Mesodermal cell (in vitro differentiated cells): ENCODE measurements around the gene ZNF165.
"Not testable (repeated sequence)": the region's sequence is repeated elsewhere in the genome, so short reads cannot be mapped to it uniquely, and the experiment has no call there.

ENCODE experiments used
- H3K27ac ChIP-seq: 2 replicates; pipeline ENCODE4 v1.7.0; 2013; ENCODE audit warnings: mild to moderate bottlenecking, low read depth, low read length, moderate library complexity; ENCODE audit not compliant: severe bottlenecking
- H3K36me3 ChIP-seq: 2 replicates; pipeline ENCODE4 v1.7.1; 2013; ENCODE audit warnings: mild to moderate bottlenecking, low read length, moderate library complexity; ENCODE audit not compliant: control insufficient read depth, insufficient read depth
- H3K4me1 ChIP-seq: one replicate; pipeline ENCODE4 v1.7.1; 2013; ENCODE audit warnings: mild to moderate bottlenecking, low read length; ENCODE audit not compliant: insufficient read depth, control insufficient read depth, poor library complexity, severe bottlenecking
- H3K4me3 ChIP-seq: 2 replicates; pipeline ENCODE4 v1.7.0; 2013; ENCODE audit warnings: low read length, control low read depth, mild to moderate bottlenecking; ENCODE audit not compliant: insufficient read depth, poor library complexity, severe bottlenecking; ENCODE audit errors: extremely low read depth
- H3K9me3 ChIP-seq: 2 replicates; pipeline ENCODE4 v1.7.1; 2013; ENCODE audit warnings: mild to moderate bottlenecking, low read length, moderate library complexity; ENCODE audit not compliant: control insufficient read depth
- WGBS, 2 experiments: methylation state at CpG; one replicate each; pipeline ENCODE4 v1.1.5; 2013; ENCODE audit warnings: missing lambda C conversion rate in 2 of 2; ENCODE audit not compliant: insufficient coverage in 2 of 2; 5-methylcytosine and 5-hydroxymethylcytosine counted together

ZNF165 gene

DNA sequence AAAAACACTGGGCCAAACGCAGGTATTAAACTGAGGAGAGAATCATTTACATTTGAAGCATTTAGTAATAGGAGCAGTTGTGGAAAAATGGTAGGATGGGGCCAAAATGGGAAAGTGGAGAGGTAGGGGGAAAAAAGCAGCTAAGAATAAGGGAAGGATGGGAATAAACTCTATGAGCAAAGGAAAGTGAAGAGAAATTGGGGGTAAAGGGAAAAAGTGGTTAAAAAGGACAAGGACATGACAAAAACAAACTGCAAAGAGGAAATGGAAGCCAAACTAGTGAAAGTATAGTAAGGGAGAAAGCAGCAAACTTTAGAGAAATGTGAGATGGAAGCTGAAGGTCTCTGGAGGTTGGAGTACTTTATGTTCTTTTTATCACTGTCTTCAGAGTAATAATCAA, 37.8 kb downstream of the ZNF165 start:
- no peak overlapping the region for H3K4me3 ChIP-seq
- H3K36me3 ChIP-seq = peaks cover 53% of the 10 kb centered on the region
- no peak overlapping the region for H3K27ac ChIP-seq
- H3K9me3 ChIP-seq = no peaks in the 10 kb centered on the region
- H3K4me1 ChIP-seq = no peaks in the 10 kb centered on the region
- WGBS, 2 experiments = 100% methylated on average over 1 of the region's 1 CpG

DNA sequence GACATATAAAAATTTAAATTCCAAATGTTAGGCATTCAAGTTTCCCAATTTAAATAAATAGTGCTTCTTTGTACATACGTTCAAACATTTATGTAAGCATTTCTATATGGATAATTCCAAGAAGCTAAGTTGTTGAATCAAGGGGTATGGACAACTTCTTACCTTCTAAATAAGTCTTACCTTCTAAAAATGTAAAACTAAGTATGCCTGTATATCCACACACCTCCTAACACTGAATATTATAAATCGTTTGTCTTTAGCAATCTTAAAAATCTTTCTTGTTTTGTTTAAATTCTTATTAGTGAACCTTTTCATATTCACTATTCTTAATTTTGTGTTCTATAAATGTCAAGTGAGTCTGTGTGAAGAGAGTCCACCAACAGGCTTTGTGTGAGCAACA, 41.5 kb downstream of the ZNF165 start:
- no peaks in the 10 kb centered on the region for H3K9me3 ChIP-seq
- no peak overlapping the region for H3K27ac ChIP-seq
- WGBS, 2 experiments = no CpG with 5 or more reads among the region's 2 CpGs
- H3K4me1 ChIP-seq = no peaks in the 10 kb centered on the region
- peaks cover 37% of the 10 kb centered on the region for H3K36me3 ChIP-seq
- no peak overlapping the region for H3K4me3 ChIP-seq

GRCh38 chr6:28122283-28122682, 41.9 kb downstream of the ZNF165 start:
- H3K4me3 ChIP-seq, H3K27ac ChIP-seq, H3K4me1 ChIP-seq, H3K9me3 ChIP-seq: not testable (repeated sequence)
- H3K36me3 ChIP-seq = peaks cover 35% of the 10 kb centered on the region
- WGBS, 2 experiments = 81 to 89% methylated on average over 4 of the region's 5 CpGs

- Histone ChIP-seq H3K4me1 (no peaks in the 10 kb centered on the region), H3K36me3 (peaks cover 36% of the 10 kb centered on the region), H3K27ac (no peak within 1 kb of the TSS), H3K4me3 (peak within 1 kb of the TSS; percentile 45), H3K9me3 (no peaks in the 10 kb centered on the region)
- 31 to 40% methylated on average over 19 of the region's 28 CpGs for WGBS, 2 experiments
These were observed 44.1 kb downstream of the ZNF165 start, which contains the start of gene ZSCAN16 for GRCh38 chr6:28124350-28124970. TSS of gene ZSCAN16 (plus strand) at chr6:28124609. CDS start at chr6:28125444, 835 bp downstream.

DNA sequence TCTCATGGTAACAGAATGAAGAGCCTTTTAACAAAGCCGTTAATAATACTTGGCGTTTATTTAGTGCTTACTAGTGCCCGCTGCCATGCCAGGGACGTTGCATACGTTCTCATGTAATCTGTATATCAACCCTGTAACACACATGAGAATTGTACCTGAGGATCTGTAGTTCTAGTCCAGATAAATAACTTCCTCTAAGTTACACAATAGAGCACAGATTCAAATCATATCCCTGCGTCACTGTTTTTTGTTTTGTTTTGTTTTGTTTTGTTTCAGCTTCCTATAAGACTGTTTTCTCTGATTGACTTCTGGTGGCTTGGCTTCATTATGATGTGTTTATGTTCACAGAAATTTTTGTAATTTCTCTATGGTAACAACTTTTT, 44.6 kb downstream of the ZNF165 start:
- H3K4me1 ChIP-seq = no peaks in the 10 kb centered on the region
- peak overlapping the region; percentile 45 for H3K4me3 ChIP-seq
- H3K36me3 ChIP-seq = peaks cover 40% of the 10 kb centered on the region
- no peaks in the 10 kb centered on the region for H3K9me3 ChIP-seq
- H3K27ac ChIP-seq = no peak overlapping the region
- WGBS, 2 experiments = 38 to 68% methylated on average over 4 to 5 of the region's 6 CpGs

GRCh38 chr6:28125401-28125800, 45.0 kb downstream of the ZNF165 start:
- H3K36me3 ChIP-seq = peaks cover 37% of the 10 kb centered on the region
- 80 to 93% methylated on average over 4 of the region's 4 CpGs for WGBS, 2 experiments
- no peaks in the 10 kb centered on the region for H3K4me1 ChIP-seq
- no peak overlapping the region for H3K27ac ChIP-seq
- H3K9me3 ChIP-seq = no peaks in the 10 kb centered on the region
- no peak overlapping the region for H3K4me3 ChIP-seq

DNA sequence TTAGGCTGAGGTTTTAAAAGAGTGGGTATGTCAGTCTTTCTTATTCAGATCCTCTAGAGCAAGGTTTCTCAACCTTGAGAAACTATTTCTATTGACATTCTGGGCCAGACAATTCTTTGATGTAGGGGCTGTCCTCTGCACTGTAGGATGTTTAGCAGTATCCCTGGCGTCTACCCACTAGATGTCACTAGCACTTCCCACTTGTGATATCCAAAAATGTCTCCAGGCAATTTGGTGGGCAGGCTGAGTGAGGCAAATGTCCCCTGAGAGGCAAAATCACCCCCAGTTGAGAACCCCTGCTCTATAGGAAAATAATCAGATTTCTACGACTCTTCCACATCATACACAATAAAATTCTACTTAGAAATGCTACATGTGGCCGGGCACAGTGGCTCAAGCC, 53.6 kb downstream of the ZNF165 start:
- 60 to 67% methylated on average over 1 of the region's 3 CpGs for WGBS, 2 experiments
- peaks cover 11% of the 10 kb centered on the region for H3K4me1 ChIP-seq
- no peak overlapping the region for H3K4me3 ChIP-seq
- H3K27ac ChIP-seq = no peak overlapping the region
- no peaks in the 10 kb centered on the region for H3K9me3 ChIP-seq
- H3K36me3 ChIP-seq = peaks cover 15% of the 10 kb centered on the region

DNA sequence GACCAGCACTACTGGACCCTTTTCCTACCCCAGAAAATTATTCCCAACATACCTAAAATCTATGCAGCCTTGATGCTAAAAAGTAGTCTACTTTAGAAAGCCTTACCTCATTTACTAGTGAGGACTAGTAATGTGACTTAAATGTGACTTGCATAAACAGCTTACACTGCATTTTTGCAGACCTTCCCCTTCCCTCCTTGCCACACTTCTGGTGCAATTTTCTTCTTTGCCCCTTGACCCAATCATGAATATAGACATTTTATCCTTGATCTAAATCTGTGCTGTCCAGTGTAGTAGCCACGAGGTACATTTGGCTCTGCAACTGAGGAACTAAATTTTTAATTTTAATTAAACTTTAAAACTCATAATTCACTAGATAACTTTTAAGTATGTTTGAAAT, 54.3 kb downstream of the ZNF165 start:
- no peak overlapping the region for H3K4me3 ChIP-seq
- no peak overlapping the region for H3K27ac ChIP-seq
- H3K4me1 ChIP-seq = peaks cover 11% of the 10 kb centered on the region
- WGBS, 2 experiments = no CpG with 5 or more reads among the region's 1 CpG
- peaks cover 9% of the 10 kb centered on the region for H3K36me3 ChIP-seq
- no peaks in the 10 kb centered on the region for H3K9me3 ChIP-seq

DNA sequence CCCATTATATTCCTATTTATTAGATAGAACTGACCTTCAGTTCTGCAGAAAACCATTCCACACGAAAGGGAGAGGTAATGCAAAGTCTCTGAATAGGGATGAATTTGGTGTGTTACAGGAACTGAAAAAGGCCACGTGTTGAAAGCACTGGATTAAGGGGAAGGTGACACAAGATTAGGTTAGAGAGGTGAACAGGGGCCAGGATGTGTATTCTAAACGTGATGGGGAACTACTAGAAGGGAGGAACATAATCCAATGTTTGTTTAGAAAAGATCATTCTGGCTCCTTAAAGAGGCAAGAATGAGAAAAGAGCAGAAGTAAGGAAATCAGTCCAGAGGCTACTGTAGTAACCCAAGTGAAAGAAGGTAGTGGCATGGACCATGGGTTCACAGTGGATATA, 55.0 kb downstream of the ZNF165 start:
- peaks cover 11% of the 10 kb centered on the region for H3K4me1 ChIP-seq
- H3K9me3 ChIP-seq = no peaks in the 10 kb centered on the region
- WGBS, 2 experiments = 54 to 67% methylated on average over 3 of the region's 3 CpGs
- H3K4me3 ChIP-seq = peak overlapping the region; percentile 74
- H3K36me3 ChIP-seq = peaks cover 5% of the 10 kb centered on the region
- no peak overlapping the region for H3K27ac ChIP-seq

- peak overlapping the region; percentile 74 for H3K4me3 ChIP-seq
- peaks cover 5% of the 10 kb centered on the region for H3K36me3 ChIP-seq
- whole genome bisulfite sequencing, 2 experiments = 0 to 1% methylated on average over 27 to 44 of the region's 58 CpGs
- H3K27ac ChIP-seq = peak overlapping the region; percentile 91
- H3K4me1 ChIP-seq = peaks cover 11% of the 10 kb centered on the region
- H3K9me3 ChIP-seq = no peaks in the 10 kb centered on the region
These were observed 56.5 kb downstream of the ZNF165 start for GRCh38 chr6:28136585-28137504.
